K562 (cell line): ENCODE data around the gene PDLIM7. TPM values are rescaled to one million over a fixed set of nuclear protein-coding genes. Genes with fewer than 3 reads are reported as not detected.

Experiments
- AFF1 ChIP-seq, 2 experiments: fragments of 450-650 bp; IDR thresholded peaks; 2 replicates each; pipeline ENCODE4 v1.6.1; 2018; ENCODE audit warnings: mild to moderate bottlenecking in 2 of 2, low read depth in 1 of 2; ENCODE audit not compliant: partially characterized antibody in 2 of 2
- GTF2B ChIP-seq: IDR thresholded peaks from 2 replicates; pipeline ENCODE4 v1.6.1; 2011; ENCODE audit not compliant: insufficient read length; ENCODE audit errors: extremely low read depth
- KLF16 ChIP-seq: IDR thresholded peaks from 2 replicates; pipeline ENCODE4 v1.6.1; 2016; ENCODE audit warnings: antibody characterized with exemption
- MCM2 ChIP-seq: fragments of 450-650 bp; IDR thresholded peaks from 2 replicates; pipeline ENCODE4 v1.6.1; 2017; ENCODE audit warnings: low read depth, mild to moderate bottlenecking
- MCM5 ChIP-seq: fragments of 450-650 bp; IDR thresholded peaks from 2 replicates; pipeline ENCODE4 v1.6.1; 2016; ENCODE audit warnings: low read depth
- MNT ChIP-seq, 2 experiments: fragments of 450-650 bp; conservative IDR thresholded peaks; 2 replicates each; pipeline ENCODE4 v1.6.1; 2017; ENCODE audit warnings: mild to moderate bottlenecking in 2 of 2, moderate library complexity in 2 of 2
- PKNOX1 ChIP-seq: fragments of 450-650 bp; IDR thresholded peaks from 2 replicates; pipeline ENCODE4 v1.6.1; 2016
- PURB ChIP-seq: sonication (generic); formaldehyde crosslinking; IDR thresholded peaks from 2 replicates; pipeline ENCODE4 v1.9.0; 2021; ENCODE audit warnings: low read depth, mild to moderate bottlenecking, missing genetic modification reagents
- SP2 ChIP-seq: IDR thresholded peaks from 2 replicates; pipeline ENCODE4 v1.6.1; 2011; ENCODE audit warnings: mild to moderate bottlenecking, low read depth, low read length, moderate library complexity; ENCODE audit not compliant: poor library complexity, severe bottlenecking; ENCODE audit errors: extremely low read depth
- TAF15 ChIP-seq: fragments of 200-400 bp; formaldehyde crosslinking; IDR thresholded peaks from 2 replicates; pipeline ENCODE4 v1.6.1; 2017; ENCODE audit warnings: mild to moderate bottlenecking, low read depth, low read length, moderate library complexity
- ZBTB34 ChIP-seq: fragments of 250-450 bp; sonication (Bioruptor Pico); IDR thresholded peaks from 2 replicates; pipeline ENCODE4 v1.8.0; 2021; ENCODE audit warnings: mild to moderate bottlenecking, moderate library complexity
- ZNF140 ChIP-seq: fragments of 250-450 bp; sonication (Bioruptor Pico); IDR thresholded peaks from 2 replicates; pipeline ENCODE4 v1.8.0; 2021; ENCODE audit warnings: moderate library complexity, mild to moderate bottlenecking, inconsistent platforms
- ZNF23 ChIP-seq: fragments of 250-450 bp; sonication (Bioruptor Pico); IDR thresholded peaks from 2 replicates; pipeline ENCODE4 v1.4.0; 2020; ENCODE audit warnings: mild to moderate bottlenecking
- ZNF263 ChIP-seq: sonication (generic); formaldehyde crosslinking; IDR thresholded peaks from 2 replicates; pipeline ENCODE4 v1.8.0; 2022; ENCODE audit warnings: mild to moderate bottlenecking, missing genetic modification reagents, borderline replicate concordance
- ZNF507 ChIP-seq: conservative IDR thresholded peaks from 2 replicates; pipeline ENCODE4 v1.6.1; 2017; ENCODE audit warnings: missing genetic modification characterization, missing compliant biosample characterization
- ZNF589 ChIP-seq: fragments of 200-800 bp; sonication (Bioruptor generic); IDR thresholded peaks from 2 replicates; pipeline ENCODE4 v1.6.1; 2016; ENCODE audit warnings: low read depth, missing genetic modification characterization, missing compliant biosample characterization
- polyA plus RNA-seq, 8 experiments: library from polyadenylated mRNA; depleted of rRNA in 4 of 8; stranded (reverse) in 5 of 8; unstranded in 3 of 8; fragments of >200 nt; fragmentation: Nextera tagmentation in 2 of 8; fragmentation: Illumina TruSeq in 1 of 8; extraction: Ambion mirVana in 2 of 8; extraction: Trizol in 1 of 8; gene quantifications; 2 replicates each; pipeline versions ENCODE4 v1.2.1 to v1.2.3, GENCODE V29; 2011 to 2014; ENCODE audit warnings: inconsistent platforms in 1 of 8, missing spikeins in 1 of 8
- total RNA-seq, 7 experiments: library from RNA; depleted of rRNA in 6 of 7; stranded (reverse); fragments of >200 nt in 6 of 7; fragmentation: Illumina TruSeq in 2 of 7; extraction: Trizol in 2 of 7; gene quantifications; 2 replicates each; pipeline versions ENCODE4 v1.2.1 to v1.2.3, GENCODE V29; 2011 to 2021; ENCODE audit warnings: low replicate concordance in 1 of 7

PDLIM7 gene
- total and polyA plus RNA-seq, 9 of the 15 experiments (the other 6 are each of a cell fraction or from before 2014, with no cell fraction given): 2.1 to 124 (median 32.6) TPM

- TF ChIP-seq TAF15: no peak
- no peak for TF ChIP-seq SP2
- no peak for TF ChIP-seq ZNF263 (CRISPR knock-in tag)
- no peak for TF ChIP-seq AFF1 (IDR thresholded peaks at IDR 0.05; ENCODE audit: low read depth in 1 of 2, partially characterized antibody in 2 of 2)
- TF ChIP-seq MNT (conservative IDR thresholded peaks at IDR 0.05): no peak
- no peak for TF ChIP-seq MCM5
- TF ChIP-seq ZNF140: no peak
- no peak for TF ChIP-seq PURB (CRISPR knock-in tag)
- TF ChIP-seq PKNOX1: no peak
- peak; percentile 54; the same call in 1 of the 2 replicates for TF ChIP-seq ZNF589 (CRISPR knock-in tag)
- no peak for TF ChIP-seq ZNF23 (CRISPR knock-in tag)
- no peak for TF ChIP-seq ZNF507 (tag)
- no peak for TF ChIP-seq GTF2B
- TF ChIP-seq KLF16: no peak
- TF ChIP-seq MCM2: no peak
- TF ChIP-seq ZBTB34 (CRISPR knock-in tag): no peak
Measured at GRCh38 chr5:177545487-177546257, 48.3 kb upstream of the PDLIM7 start (continued).
